OCI-LY7 (cell line): ENCODE data around the gene AZGP1.

Source experiments
- EZH2phosphoT487 ChIP-seq: fragments of 200-600 bp; sonication (generic); IDR thresholded peaks from 2 replicates; pipeline ENCODE4 v1.6.1; 2018; ENCODE audit warnings: low read depth, borderline replicate concordance, mild to moderate bottlenecking, mixed run types, antibody characterized with exemption, low read length, moderate library complexity, mixed read lengths
- TF ChIP-seq, protein P1 (sequence below): fragments of 200-600 bp; sonication (generic); conservative IDR thresholded peaks from 2 replicates; pipeline ENCODE4 v1.5.1; 2014; ENCODE audit warnings: mild to moderate bottlenecking, antibody characterized with exemption, low read length, moderate library complexity, mixed read lengths

DNA sequence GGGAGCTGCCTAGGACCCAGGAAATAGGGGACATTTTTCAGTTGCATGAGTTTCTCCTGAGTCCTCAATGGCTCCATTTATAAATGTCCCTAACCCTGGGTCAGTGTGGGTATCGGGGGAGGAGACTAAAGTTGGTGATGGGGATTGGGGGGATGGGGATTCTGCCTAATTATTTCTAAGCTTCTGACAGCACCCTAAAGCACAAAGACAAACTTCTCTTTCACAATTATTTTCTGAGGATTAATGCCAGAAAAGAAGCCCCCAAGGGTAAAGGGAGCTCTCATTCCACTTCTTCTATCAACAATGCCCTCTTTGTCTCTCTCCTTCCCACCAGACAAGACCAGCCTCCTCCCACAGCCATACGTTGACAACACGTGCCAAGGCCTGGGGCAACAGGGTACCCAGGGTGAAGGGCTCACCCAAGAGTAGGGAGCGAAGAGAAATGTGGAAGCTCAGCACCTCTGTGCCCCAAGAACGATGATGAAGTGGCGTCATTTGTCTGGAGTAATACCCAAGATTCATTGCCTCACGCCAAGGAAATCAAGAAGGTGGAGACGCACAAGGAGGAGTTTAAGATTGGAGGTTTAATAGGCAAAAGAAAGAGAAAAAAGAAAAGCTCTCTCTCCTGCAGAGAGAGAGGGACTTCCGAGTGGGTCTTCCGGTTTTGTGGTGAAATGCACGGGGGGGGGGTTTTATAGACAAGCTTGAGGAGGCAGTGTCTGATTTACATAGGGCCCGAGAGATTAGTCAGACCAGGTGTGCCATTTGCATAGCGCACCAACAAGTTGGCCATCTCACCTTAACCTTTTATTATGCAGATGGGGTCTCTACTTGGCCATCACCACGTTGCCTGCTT lies 32.0 kb downstream of the AZGP1 start:
- TF ChIP-seq, protein P1, sequence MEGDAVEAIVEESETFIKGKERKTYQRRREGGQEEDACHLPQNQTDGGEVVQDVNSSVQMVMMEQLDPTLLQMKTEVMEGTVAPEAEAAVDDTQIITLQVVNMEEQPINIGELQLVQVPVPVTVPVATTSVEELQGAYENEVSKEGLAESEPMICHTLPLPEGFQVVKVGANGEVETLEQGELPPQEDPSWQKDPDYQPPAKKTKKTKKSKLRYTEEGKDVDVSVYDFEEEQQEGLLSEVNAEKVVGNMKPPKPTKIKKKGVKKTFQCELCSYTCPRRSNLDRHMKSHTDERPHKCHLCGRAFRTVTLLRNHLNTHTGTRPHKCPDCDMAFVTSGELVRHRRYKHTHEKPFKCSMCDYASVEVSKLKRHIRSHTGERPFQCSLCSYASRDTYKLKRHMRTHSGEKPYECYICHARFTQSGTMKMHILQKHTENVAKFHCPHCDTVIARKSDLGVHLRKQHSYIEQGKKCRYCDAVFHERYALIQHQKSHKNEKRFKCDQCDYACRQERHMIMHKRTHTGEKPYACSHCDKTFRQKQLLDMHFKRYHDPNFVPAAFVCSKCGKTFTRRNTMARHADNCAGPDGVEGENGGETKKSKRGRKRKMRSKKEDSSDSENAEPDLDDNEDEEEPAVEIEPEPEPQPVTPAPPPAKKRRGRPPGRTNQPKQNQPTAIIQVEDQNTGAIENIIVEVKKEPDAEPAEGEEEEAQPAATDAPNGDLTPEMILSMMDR, result no peak
- TF ChIP-seq EZH2phosphoT487, result no peak
